A549 (cell line): Measurements from ENCODE around the gene NTRK1. TPM values are rescaled to one million over a fixed set of nuclear protein-coding genes. Genes with fewer than 3 reads are reported as not detected.
A peak's percentile ranks its signal among the peaks of the same experiment; 100 is the strongest.
"Not testable (repeated sequence)": the region's sequence is repeated elsewhere in the genome, so short reads cannot be mapped to it uniquely, and the experiment has no call there.

Source experiments
- ATAC-seq, 2 experiments: fragments of 200-7000 bp in 1 of 2; fragments of >200 bp in 1 of 2; cut with Nextera tagmentation in 1 of 2; cut with Tn5 transposase in 1 of 2; 3 replicates each; pipeline versions ENCODE4 v1.8.0 to v1.9.1; 2018 to 2020; ENCODE audit warnings: mild to moderate bottlenecking in 1 of 2, moderate library complexity in 1 of 2
- CTCF ChIA-PET: fragments of 300-600 bp; sonication (Branson Sonifier 250); formaldehyde crosslinking; extraction: SDS; loops from one replicate; lab custom pipeline; 2021; ENCODE audit warnings: antibody characterized with exemption, inconsistent platforms; lab: Yijun Ruan, JAX
- POLR2A ChIA-PET: fragments of 350-600 bp; formaldehyde crosslinking; extraction: SDS; loops from one replicate; lab custom pipeline; 2021; ENCODE audit warnings: antibody characterized with exemption, inconsistent platforms; lab: Yijun Ruan, JAX
- DNase-seq, 2 experiments: peaks; one replicate each; pipeline versions ENCODE4 v3.0.0 to v3.0.0-alpha.2; 2011 to 2016; ENCODE audit warnings: low read depth in 1 of 2, low spot score in 1 of 2
- FAIRE-seq: peaks from 2 replicates; lab custom pipeline; 2011; peaks lifted over from hg19 to GRCh38; lab: Jason Lieb, UNC
- H3K27ac ChIP-seq, 2 experiments: fragments of >200 bp; sonication (Bioruptor Twin); formaldehyde crosslinking; 3 replicates each; pipeline ENCODE4 v1.5.1; 2016 to 2017
- H3K4me1 ChIP-seq: fragments of >200 bp; sonication (Bioruptor Twin); formaldehyde crosslinking; 3 replicates; pipeline ENCODE4 v1.6.1; 2016
- H3K4me2 ChIP-seq: fragments of >200 bp; sonication (Bioruptor Twin); formaldehyde crosslinking; 3 replicates; pipeline ENCODE4 v1.6.1; 2016
- H3K4me3 ChIP-seq: fragments of >200 bp; sonication (Bioruptor Twin); formaldehyde crosslinking; 3 replicates; pipeline ENCODE4 v1.5.1; 2016
- H3K9me3 ChIP-seq: fragments of >200 bp; sonication (Bioruptor Twin); formaldehyde crosslinking; 3 replicates; pipeline ENCODE4 v1.6.1; 2016
- CBX8 ChIP-seq: fragments of 200-600 bp; sonication (generic); IDR thresholded peaks from 2 replicates; pipeline ENCODE4 v1.6.1; 2016
- EHMT2 ChIP-seq: fragments of 200-600 bp; sonication (generic); IDR thresholded peaks from 2 replicates; pipeline ENCODE4 v1.6.1; 2016; ENCODE audit warnings: antibody characterized with exemption, low read depth, mild to moderate bottlenecking, moderate library complexity
- FOXS1 ChIP-seq: fragments of 250-450 bp; sonication (Bioruptor Pico); IDR thresholded peaks from 2 replicates; pipeline ENCODE4 v1.5.0; 2020; ENCODE audit warnings: mild to moderate bottlenecking, moderate library complexity
- HDAC2 ChIP-seq: fragments of 200-600 bp; sonication (generic); IDR thresholded peaks from 2 replicates; pipeline ENCODE4 v1.6.1; 2016
- JUN ChIP-seq, 2 experiments: fragments of >200 bp; sonication (Bioruptor Twin); formaldehyde crosslinking; IDR thresholded peaks; 2 replicates in 1 of 2; 3 replicates in 1 of 2; pipeline ENCODE4 v1.6.1; 2016 to 2017
- MAZ ChIP-seq: fragments of 150-350 bp; IDR thresholded peaks from 2 replicates; pipeline ENCODE4 v1.6.1; 2014; ENCODE audit warnings: antibody characterized with exemption, low read depth, low read length, borderline replicate concordance
- NPAS2 ChIP-seq: fragments of 250-450 bp; sonication (Bioruptor Pico); IDR thresholded peaks from 2 replicates; pipeline ENCODE4 v1.8.0; 2022; ENCODE audit warnings: mild to moderate bottlenecking, moderate library complexity, borderline replicate concordance
- ZC3H11A ChIP-seq: fragments of 450-650 bp; IDR thresholded peaks from 2 replicates; pipeline ENCODE4 v1.6.1; 2014; ENCODE audit warnings: antibody characterized with exemption, mild to moderate bottlenecking
- ZFP36 ChIP-seq: fragments of 450-650 bp; IDR thresholded peaks from 2 replicates; pipeline ENCODE4 v1.6.1; 2014; ENCODE audit warnings: borderline replicate concordance; ENCODE audit not compliant: partially characterized antibody
- WGBS: methylation state at CpG from one replicate; pipeline ENCODE4 v1.1.6; 2017; ENCODE audit errors: missing lambda C conversion rate; 5-methylcytosine and 5-hydroxymethylcytosine counted together
- polyA plus RNA-seq, 4 experiments: library from polyadenylated mRNA; depleted of rRNA in 3 of 4; stranded (reverse); fragments of >200 nt; fragmentation: RNase III in 1 of 4; extraction: RNeasy Plus Mini Kit Qiagen cat#74134 plus additional on column Dnase treatment in 1 of 4; gene quantifications; 2 replicates in 3 of 4; 3 replicates in 1 of 4; pipeline ENCODE4 v1.2.3, GENCODE V29; 2011 to 2017
- TF ChIP-seq, protein P1 (sequence below): fragments of >200 bp; sonication (Bioruptor Twin); formaldehyde crosslinking; IDR thresholded peaks from 3 replicates; pipeline ENCODE4 v1.6.1; 2016
- TF ChIP-seq, protein P2 (sequence below): IDR thresholded peaks from 2 replicates; pipeline ENCODE4 v1.6.1; 2012
- TF ChIP-seq, protein P3 (sequence below): fragments of >200 bp; sonication (Bioruptor Twin); formaldehyde crosslinking; IDR thresholded peaks from 3 replicates; pipeline ENCODE4 v1.5.1; 2016

Gene NTRK1
- polyA plus RNA-seq, 2 of the 4 experiments (the other 2 are of a cell fraction) = 0.05 to 0.18 TPM

DNA sequence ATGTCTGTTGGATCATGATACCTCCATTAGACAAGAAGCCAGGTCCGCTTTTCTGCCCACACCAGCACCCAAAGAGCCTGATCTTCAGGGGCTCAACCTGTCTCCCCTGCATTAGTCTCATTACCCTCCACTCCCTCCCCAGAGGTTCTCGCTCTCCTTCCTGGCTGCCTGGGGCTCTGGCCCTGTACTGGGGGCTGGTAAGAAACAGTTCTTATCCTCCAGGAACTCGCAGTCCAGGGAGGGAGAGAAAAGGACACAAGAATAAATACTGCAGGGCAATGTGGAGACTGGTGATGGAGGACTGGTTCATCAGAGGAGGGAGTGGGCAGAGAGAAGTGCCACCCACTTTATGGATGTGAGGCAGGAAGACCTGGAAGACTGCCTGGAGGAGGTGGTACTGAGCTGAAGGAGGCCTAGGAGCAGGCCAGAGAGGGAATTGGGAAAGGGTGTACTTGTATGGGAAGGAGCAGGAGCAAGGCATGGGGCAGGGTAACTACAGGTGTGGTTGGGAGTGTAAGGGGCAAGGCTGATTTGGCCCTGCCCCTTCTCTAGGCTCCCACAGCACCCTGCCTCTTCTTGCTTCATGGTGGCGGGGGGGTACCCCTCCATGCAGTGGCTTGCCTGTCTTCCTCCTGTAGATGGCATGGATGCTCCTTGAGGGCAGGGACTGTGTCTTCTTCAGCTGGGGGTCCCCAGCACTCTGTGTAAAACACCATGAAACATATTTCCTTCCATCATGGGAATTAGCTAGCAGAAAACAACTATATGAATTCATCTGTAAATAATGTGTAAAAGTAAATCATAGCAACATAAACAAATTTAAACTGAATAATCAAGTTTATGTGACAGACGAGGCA lies 64.7 kb downstream of the NTRK1 start:
- no peak overlapping the region for H3K4me3 ChIP-seq
- WGBS = 88% methylated on average over 5 of the region's 5 CpGs
- POLR2A ChIA-PET = no interaction called here
- no peaks in the 10 kb centered on the region for H3K9me3 ChIP-seq
- H3K27ac ChIP-seq = no peak overlapping the region
- H3K4me2 ChIP-seq = no peak overlapping the region
- FAIRE-seq (no peak), ATAC-seq (no peak), DNase-seq (no peak)
- CTCF ChIA-PET = interaction anchor here (0.6 to 11.4 kb wide), 16 partner anchors 8 to 440 kb away, joined by 3 to 341 read pairs (median 20); partner anchors contain the start of genes HAPLN2, INSRR, NTRK1 and PEAR1
- TF ChIP-seq ZFP36 (peak; percentile 93), JUN (IDR thresholded peaks at IDR 0.05) (no peak), CBX8 (no peak), EHMT2 (no peak)
- TF ChIP-seq, protein P1, sequence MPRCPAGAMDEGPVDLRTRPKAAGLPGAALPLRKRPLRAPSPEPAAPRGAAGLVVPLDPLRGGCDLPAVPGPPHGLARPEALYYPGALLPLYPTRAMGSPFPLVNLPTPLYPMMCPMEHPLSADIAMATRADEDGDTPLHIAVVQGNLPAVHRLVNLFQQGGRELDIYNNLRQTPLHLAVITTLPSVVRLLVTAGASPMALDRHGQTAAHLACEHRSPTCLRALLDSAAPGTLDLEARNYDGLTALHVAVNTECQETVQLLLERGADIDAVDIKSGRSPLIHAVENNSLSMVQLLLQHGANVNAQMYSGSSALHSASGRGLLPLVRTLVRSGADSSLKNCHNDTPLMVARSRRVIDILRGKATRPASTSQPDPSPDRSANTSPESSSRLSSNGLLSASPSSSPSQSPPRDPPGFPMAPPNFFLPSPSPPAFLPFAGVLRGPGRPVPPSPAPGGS = no peak
- peaks cover 10% of the 10 kb centered on the region; the same call in 1 of the 3 replicates for H3K4me1 ChIP-seq

DNA sequence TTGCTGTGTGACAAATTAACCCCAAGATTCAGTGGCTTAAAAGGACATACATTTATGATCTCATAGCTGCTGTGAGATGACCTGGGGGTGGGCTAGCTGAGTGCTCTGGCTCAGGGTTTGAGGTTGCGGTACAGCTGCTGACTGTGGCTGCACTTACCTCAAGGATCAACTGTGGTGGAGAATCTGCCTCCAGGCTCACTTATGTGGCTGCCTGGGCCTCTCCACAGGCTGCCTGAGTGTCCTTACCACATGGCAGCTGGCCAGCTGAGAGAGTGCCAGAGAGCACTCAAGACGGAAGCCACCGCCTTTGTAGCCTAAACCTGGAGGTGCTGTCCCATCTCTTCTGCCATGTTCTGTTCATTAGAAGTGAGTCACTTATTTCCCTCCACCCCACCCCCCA lies 65.5 kb downstream of the NTRK1 start:
- Histone ChIP-seq H3K27ac (no peak overlapping the region), H3K4me3 (no peak overlapping the region), H3K4me2 (no peak overlapping the region), H3K9me3 (no peaks in the 10 kb centered on the region), H3K4me1 (peaks cover 7% of the 10 kb centered on the region; the same call in 1 of the 3 replicates)
- DNase-seq (peak in 1 of 2 experiments; percentile 27), FAIRE-seq (no peak), ATAC-seq (no peak)
- CTCF ChIA-PET = interaction anchor here (0.6 to 11.4 kb wide), 14 partner anchors 10 to 441 kb away, joined by 3 to 341 read pairs (median 24); partner anchors contain the start of genes INSRR, NTRK1 and PEAR1
- 80% methylated on average over 3 of the region's 3 CpGs for WGBS
- POLR2A ChIA-PET = no interaction called here
- TF ChIP-seq, protein P2, sequence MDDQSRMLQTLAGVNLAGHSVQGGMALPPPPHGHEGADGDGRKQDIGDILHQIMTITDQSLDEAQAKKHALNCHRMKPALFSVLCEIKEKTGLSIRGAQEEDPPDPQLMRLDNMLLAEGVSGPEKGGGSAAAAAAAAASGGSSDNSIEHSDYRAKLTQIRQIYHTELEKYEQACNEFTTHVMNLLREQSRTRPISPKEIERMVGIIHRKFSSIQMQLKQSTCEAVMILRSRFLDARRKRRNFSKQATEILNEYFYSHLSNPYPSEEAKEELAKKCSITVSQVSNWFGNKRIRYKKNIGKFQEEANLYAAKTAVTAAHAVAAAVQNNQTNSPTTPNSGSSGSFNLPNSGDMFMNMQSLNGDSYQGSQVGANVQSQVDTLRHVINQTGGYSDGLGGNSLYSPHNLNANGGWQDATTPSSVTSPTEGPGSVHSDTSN = no peak
- TF ChIP-seq, protein P3, sequence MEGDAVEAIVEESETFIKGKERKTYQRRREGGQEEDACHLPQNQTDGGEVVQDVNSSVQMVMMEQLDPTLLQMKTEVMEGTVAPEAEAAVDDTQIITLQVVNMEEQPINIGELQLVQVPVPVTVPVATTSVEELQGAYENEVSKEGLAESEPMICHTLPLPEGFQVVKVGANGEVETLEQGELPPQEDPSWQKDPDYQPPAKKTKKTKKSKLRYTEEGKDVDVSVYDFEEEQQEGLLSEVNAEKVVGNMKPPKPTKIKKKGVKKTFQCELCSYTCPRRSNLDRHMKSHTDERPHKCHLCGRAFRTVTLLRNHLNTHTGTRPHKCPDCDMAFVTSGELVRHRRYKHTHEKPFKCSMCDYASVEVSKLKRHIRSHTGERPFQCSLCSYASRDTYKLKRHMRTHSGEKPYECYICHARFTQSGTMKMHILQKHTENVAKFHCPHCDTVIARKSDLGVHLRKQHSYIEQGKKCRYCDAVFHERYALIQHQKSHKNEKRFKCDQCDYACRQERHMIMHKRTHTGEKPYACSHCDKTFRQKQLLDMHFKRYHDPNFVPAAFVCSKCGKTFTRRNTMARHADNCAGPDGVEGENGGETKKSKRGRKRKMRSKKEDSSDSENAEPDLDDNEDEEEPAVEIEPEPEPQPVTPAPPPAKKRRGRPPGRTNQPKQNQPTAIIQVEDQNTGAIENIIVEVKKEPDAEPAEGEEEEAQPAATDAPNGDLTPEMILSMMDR = no peak
- TF ChIP-seq NPAS2 (CRISPR knock-in tag) = no peak
- no peak for TF ChIP-seq ZC3H11A
- no peak for TF ChIP-seq FOXS1 (CRISPR knock-in tag)
- no peak for TF ChIP-seq HDAC2
- TF ChIP-seq MAZ = no peak

DNA sequence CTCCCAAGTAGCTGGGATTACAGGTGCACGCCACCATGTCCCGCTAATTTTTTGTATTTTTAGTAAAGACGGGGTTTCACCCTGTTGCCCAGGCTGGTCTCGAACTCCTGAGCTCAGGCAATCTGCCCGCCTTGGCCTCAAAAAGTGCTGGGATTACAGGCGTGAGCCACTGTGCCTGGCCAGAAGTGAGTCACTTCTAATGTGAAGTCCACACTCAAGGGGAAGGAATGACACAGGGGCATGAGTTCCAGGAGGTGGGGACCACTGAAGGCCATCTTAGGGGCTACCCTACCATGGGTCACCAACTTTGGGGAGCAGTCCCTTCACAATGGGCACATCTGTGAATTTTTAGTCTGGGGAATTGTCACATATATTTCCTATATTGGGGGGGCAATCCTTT lies 66.0 kb downstream of the NTRK1 start:
- H3K4me1 ChIP-seq, POLR2A ChIA-PET, H3K4me3 ChIP-seq, H3K9me3 ChIP-seq, FAIRE-seq, H3K4me2 ChIP-seq, H3K27ac ChIP-seq, ATAC-seq, DNase-seq: not testable (repeated sequence)
- WGBS = 86% methylated on average over 6 of the region's 6 CpGs
- CTCF ChIA-PET = interaction anchor here (1.0 to 11.4 kb wide), 18 partner anchors 10 to 245 kb away, joined by 3 to 341 read pairs (median 20); partner anchors contain the start of genes CRABP2, INSRR, NTRK1 and PEAR1
